HFF-Myc (cell line): ENCODE data around the gene CDC42EP3.

Experiments used
- DNase-seq: peaks from one replicate; pipeline ENCODE4 v3.0.0-alpha.2; 2011; ENCODE audit warnings: low read depth; ENCODE audit errors: extremely low read depth
- H3K4me3 ChIP-seq: replicated peaks from 2 replicates; pipeline ENCODE4 v1.5.1; 2011; ENCODE audit warnings: low read depth, mild to moderate bottlenecking, control low read depth, low read length
- CTCF ChIP-seq: IDR thresholded peaks from 2 replicates; pipeline ENCODE4 v1.5.1; 2012; ENCODE audit warnings: mild to moderate bottlenecking, low read depth, low read length, control low read depth; ENCODE audit errors: missing control alignments

CDC42EP3 gene

DNA sequence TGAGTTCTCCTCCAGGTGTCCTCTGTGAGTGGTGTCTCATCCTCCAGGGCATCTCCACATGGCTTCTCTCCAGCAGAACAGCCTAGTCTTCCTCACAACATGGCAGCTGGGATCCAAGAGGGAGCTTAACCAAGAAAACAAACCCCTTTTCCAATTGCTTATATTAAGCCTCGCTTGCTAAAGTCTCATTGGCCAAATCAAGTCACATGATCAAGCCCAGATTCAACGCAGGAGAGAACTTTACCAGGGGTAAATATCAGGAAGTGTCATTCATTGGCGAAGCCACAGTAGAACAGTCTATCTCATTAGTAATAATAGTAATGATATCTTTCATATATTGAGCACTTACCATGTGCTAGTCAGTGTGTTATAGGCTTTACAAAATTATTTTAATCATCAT, 53.1 kb downstream of the CDC42EP3 start:
- DNase-seq: no peak
- TF ChIP-seq CTCF: no peak
- no peak overlapping the region for H3K4me3 ChIP-seq

GRCh38 chr2:37617119-37617892, 54.1 kb downstream of the CDC42EP3 start:
- TF ChIP-seq CTCF: no peak
- no peak for DNase-seq
- H3K4me3 ChIP-seq: no peak overlapping the region

DNA sequence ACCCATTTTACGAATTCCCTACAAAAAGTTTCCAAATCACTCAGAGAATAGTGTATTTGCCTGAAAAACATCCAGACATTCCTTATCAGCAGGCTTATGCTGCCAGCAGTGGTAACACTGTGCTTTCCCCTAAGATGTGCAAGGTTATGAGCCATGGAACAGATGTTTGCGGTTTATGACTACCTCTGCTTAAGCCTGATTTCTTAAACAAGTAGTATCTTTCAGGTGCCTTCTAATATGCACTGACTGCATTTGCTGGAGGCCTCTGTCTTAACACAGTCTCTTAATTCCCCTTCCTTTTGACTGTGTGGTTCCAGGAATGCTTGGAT, 54.8 kb downstream of the CDC42EP3 start:
- no peak for DNase-seq
- no peak overlapping the region for H3K4me3 ChIP-seq
- TF ChIP-seq CTCF: no peak

DNA sequence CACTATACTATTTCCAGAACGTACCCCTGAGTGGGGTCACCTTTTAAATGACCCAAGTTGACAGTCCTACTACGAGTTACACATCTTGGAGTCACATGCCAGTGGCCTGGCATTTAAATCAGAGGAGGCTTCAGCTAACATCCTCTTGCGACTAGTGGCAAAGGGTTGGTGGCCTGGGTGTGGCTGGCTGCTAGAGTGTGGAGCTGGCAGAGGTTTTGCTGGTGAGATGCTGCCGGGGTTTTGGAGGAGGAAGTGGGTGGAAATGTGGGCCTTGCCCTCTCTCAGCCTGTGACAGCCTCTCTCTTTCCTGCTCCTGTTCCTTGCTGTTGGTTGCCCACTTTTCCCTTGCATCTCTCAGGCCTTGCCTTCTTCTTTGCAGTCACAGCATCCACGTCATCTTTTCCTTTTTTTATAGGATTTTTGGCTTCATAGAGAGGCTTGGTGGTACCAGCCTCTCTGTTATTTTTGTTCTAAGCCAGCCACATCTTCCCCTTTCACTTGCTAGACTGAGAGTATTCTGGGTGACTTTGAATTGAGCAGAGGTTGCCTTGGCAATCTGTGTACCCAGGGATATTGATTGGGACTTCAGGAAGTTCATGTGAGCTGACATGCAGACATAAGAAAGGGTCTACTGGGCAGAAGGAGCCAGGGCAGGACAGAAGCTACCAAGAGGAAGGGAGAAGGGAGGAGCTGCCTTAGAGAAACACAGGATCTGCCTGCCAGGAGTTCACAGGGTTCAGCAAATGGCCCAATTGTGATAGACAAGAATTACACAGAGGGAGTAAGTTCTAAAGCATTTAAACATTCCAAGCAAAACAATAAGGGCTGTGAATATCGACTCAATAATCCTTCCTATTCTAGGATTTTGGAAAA, 55.4 kb downstream of the CDC42EP3 start:
- no peak for DNase-seq
- no peak overlapping the region for H3K4me3 ChIP-seq
- TF ChIP-seq CTCF: no peak

DNA sequence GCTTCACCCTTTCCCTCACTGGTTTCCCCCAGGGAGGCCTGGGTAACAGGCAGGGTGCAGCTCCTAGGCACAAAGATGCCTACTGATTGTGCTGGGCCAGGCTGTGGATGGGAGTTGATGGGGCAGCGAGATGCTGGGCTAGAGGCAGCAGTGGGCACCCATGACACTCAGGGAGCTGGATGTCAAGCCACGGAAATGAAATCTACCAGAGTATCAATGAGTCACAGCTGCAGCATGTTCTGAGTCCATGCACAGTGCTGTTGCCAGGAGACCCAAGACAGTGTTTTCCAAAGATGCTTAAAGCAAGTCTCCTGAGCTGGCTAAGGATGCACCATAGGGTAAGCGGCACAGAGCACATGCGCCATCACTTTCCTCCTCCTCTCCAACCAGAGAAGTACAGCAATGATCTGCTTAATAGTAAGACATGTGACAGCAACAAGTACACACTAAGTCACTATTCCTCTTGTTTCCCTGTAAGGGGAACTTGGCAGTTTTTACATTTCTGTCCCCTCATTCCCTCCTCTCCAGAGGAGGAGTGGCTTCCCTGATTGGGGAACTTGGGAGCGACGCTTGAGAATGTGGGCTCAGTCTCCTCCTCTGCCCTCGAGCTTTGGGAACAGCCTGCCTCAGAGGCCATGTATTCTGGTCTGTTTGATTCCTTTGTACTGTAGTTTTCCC, 57.2 kb downstream of the CDC42EP3 start:
- DNase-seq: peak; percentile 72
- TF ChIP-seq CTCF: no peak
- H3K4me3 ChIP-seq: no peak overlapping the region

DNA sequence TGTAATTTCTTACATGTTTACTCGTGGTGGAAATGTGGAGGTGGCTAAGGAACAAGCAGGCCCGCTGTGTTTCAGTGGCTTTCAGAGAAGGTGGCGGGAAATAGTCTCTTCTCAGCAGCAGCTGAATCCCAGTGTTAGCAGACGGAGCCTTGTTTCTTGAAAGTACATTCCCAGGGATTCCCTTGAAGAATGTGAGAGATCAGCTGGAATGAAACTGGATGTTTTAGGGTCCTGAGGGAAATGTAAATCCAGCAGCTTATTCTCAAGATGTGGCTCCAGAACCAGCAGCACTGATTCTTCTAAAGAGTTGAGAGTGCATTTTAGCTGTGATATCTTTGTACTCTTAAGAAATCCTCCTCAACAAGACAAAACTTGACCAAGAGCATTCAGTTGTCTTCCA, 59.1 kb downstream of the CDC42EP3 start:
- H3K4me3 ChIP-seq: no peak overlapping the region
- no peak for TF ChIP-seq CTCF
- no peak for DNase-seq
